ENCODE results near the gene ASAP2.

GRCh38 chr2:9388950-9389911 lies 182.6 kb downstream of the ASAP2 start:
- no peak for TF ChIP-seq RHOXF2B (CRISPR knock-in tag; conservative IDR thresholded peaks at IDR 0.05)
- no peak for TF ChIP-seq NFXL1 (CRISPR knock-in tag; IDR thresholded peaks at IDR 0.05)
- TF ChIP-seq TAF1 (IDR thresholded peaks at IDR 0.05; ENCODE audit: control insufficient read depth, extremely low read depth, insufficient read depth, low read length, severe bottlenecking): no peak
